HFFc6 (cell line): ENCODE data around the gene CYP27C1. TPM values are rescaled to one million over a fixed set of nuclear protein-coding genes. Genes with fewer than 3 reads are reported as not detected.

Experiments used
- DNase-seq: peaks from one replicate; pipeline ENCODE4 v3.0.0-alpha.2; 2018
- H3K27ac Mint-ChIP-seq: 2 replicates; pipeline ENCODE4 v1.8.0; 2020; ENCODE audit warnings: mild to moderate bottlenecking, mixed read lengths
- H3K27me3 Mint-ChIP-seq: 2 replicates; pipeline ENCODE4 v1.8.0; 2021; ENCODE audit warnings: mild to moderate bottlenecking, moderate library complexity, mixed read lengths; ENCODE audit not compliant: insufficient read depth
- H3K36me3 Mint-ChIP-seq: 2 replicates; pipeline ENCODE4 v1.8.0; 2021; ENCODE audit warnings: low read depth, mixed read lengths
- H3K4me1 Mint-ChIP-seq: 2 replicates; pipeline ENCODE4 v1.8.0; 2020; ENCODE audit warnings: low read depth, mixed read lengths
- H3K4me3 Mint-ChIP-seq: 2 replicates; pipeline ENCODE4 v1.8.0; 2020; ENCODE audit warnings: mild to moderate bottlenecking, moderate library complexity, mixed read lengths
- H3K9me3 Mint-ChIP-seq: 2 replicates; pipeline ENCODE4 v1.8.0; 2020; ENCODE audit warnings: mild to moderate bottlenecking, mixed read lengths
- total RNA-seq, 6 experiments: library from RNA; stranded (reverse); fragmentation: NEBNext Ultra II Directional; extraction: Animal tissue kit (Norgen Biotek cat#: 25700); gene quantifications; 2 replicates in 1 of 6; 3 replicates in 5 of 6; pipeline ENCODE4 v1.2.3, GENCODE V29; 2021
- TF ChIP-seq, protein P1 (sequence below): fragments of 200-600 bp; sonication (generic); IDR thresholded peaks from 2 replicates; pipeline ENCODE4 v1.5.0; 2021; ENCODE audit warnings: antibody characterized with exemption, mild to moderate bottlenecking

Gene CYP27C1
- total RNA-seq, 6 experiments from 2014 or later: 0.09 to 0.17 (median 0.13) TPM

DNA sequence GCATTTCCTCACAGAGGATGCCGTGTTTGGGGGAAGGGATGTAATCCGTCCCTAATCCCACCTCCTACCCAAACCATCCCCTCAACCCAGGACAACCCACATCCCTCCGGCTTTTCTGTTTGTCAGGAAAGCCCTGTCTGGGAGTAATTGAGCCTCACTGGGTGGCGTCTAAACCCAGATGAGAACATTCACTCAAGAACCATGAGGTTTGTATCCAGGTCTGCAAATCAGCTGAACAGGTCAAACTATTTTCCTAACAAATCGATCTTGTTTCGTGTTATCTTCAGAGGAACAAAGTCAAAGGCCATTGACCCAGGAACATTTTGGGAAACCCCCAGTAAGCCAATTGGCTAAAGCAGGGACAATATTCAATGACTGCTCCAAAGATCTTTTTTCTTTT is 25.7 kb downstream of the CYP27C1 start:
- Mint-ChIP-seq H3K27me3 (peaks cover 3% of the 10 kb centered on the region), H3K27ac (no peak overlapping the region), H3K4me1 (peaks cover 15% of the 10 kb centered on the region), H3K9me3 (peaks cover 5% of the 10 kb centered on the region; the same call in 1 of the 2 replicates), H3K36me3 (peaks cover 6% of the 10 kb centered on the region), H3K4me3 (no peak overlapping the region)
- no peak for DNase-seq
- TF ChIP-seq, protein P1, sequence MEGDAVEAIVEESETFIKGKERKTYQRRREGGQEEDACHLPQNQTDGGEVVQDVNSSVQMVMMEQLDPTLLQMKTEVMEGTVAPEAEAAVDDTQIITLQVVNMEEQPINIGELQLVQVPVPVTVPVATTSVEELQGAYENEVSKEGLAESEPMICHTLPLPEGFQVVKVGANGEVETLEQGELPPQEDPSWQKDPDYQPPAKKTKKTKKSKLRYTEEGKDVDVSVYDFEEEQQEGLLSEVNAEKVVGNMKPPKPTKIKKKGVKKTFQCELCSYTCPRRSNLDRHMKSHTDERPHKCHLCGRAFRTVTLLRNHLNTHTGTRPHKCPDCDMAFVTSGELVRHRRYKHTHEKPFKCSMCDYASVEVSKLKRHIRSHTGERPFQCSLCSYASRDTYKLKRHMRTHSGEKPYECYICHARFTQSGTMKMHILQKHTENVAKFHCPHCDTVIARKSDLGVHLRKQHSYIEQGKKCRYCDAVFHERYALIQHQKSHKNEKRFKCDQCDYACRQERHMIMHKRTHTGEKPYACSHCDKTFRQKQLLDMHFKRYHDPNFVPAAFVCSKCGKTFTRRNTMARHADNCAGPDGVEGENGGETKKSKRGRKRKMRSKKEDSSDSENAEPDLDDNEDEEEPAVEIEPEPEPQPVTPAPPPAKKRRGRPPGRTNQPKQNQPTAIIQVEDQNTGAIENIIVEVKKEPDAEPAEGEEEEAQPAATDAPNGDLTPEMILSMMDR: no peak

- H3K9me3 Mint-ChIP-seq: peaks cover 5% of the 10 kb centered on the region; the same call in 1 of the 2 replicates
- peaks cover 3% of the 10 kb centered on the region for H3K27me3 Mint-ChIP-seq
- DNase-seq: peak; percentile 26
- H3K36me3 Mint-ChIP-seq: peaks cover 6% of the 10 kb centered on the region
- peaks cover 15% of the 10 kb centered on the region for H3K4me1 Mint-ChIP-seq
- TF ChIP-seq, protein P1: no peak
- H3K27ac Mint-ChIP-seq: 0 out of 2 replicates have a peak overlapping the region, but pooled peaks have one; percentile 31
- H3K4me3 Mint-ChIP-seq: peak overlapping the region; percentile 59
These were observed 26.2 kb downstream of the CYP27C1 start for GRCh38 chr2:127193967-127194280.

GRCh38 chr2:127193164-127193966 is 26.7 kb downstream of the CYP27C1 start:
- Mint-ChIP-seq H3K36me3 (peaks cover 6% of the 10 kb centered on the region), H3K27me3 (peaks cover 3% of the 10 kb centered on the region), H3K27ac (peak overlapping the region; percentile 31), H3K4me3 (peak overlapping the region; percentile 59), H3K9me3 (peaks cover 5% of the 10 kb centered on the region; the same call in 1 of the 2 replicates), H3K4me1 (peaks cover 15% of the 10 kb centered on the region)
- TF ChIP-seq, protein P1: no peak
- no peak for DNase-seq

GRCh38 chr2:127191331-127192219 is 28.5 kb downstream of the CYP27C1 start:
- Mint-ChIP-seq H3K4me1 (peaks cover 15% of the 10 kb centered on the region), H3K9me3 (peaks cover 5% of the 10 kb centered on the region; the same call in 1 of the 2 replicates), H3K27me3 (peaks cover 14% of the 10 kb centered on the region), H3K27ac (no peak overlapping the region), H3K4me3 (no peak overlapping the region), H3K36me3 (peaks cover 6% of the 10 kb centered on the region)
- DNase-seq: no peak
- TF ChIP-seq, protein P1: no peak

DNA sequence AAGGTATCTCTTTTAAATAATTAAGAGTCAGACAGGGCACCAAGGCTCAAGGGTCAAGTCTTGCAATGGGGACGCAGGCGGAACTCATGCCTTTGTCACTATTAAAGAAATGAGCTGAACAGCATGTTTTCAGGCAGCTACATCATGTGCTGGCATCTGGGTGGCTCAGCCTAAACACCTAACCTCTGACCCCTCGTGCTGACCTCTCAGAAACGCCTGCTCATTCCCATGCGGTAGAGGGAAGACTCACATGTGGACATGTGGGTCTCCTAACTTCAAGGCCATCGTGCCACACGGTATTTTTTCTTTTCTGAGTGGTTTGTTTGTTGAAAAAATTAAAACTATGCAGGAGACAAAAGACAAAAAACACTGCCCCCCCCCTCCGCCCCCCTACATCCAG is 31.3 kb downstream of the CYP27C1 start:
- Mint-ChIP-seq H3K9me3 (peaks cover 5% of the 10 kb centered on the region; the same call in 1 of the 2 replicates), H3K4me1 (peaks cover 9% of the 10 kb centered on the region), H3K36me3 (peaks cover 6% of the 10 kb centered on the region), H3K27me3 (peaks cover 24% of the 10 kb centered on the region), H3K27ac (no peak overlapping the region), H3K4me3 (no peak overlapping the region)
- no peak for DNase-seq
- TF ChIP-seq, protein P1: no peak
